AG04449 (cell line): ENCODE results near the gene NSMF.

ENCODE experiments used
- CTCF ChIA-PET: fragments of 350-600 bp; formaldehyde crosslinking; extraction: SDS; loops from one replicate; lab custom pipeline; 2021; ENCODE audit warnings: antibody characterized with exemption; lab: Yijun Ruan, JAX
- POLR2A ChIA-PET: fragments of 400-600, 350-600 bp; formaldehyde crosslinking; extraction: SDS; loops from one replicate; lab custom pipeline; 2020; ENCODE audit warnings: antibody characterized with exemption, inconsistent platforms; lab: Yijun Ruan, JAX
- DNase-seq: peaks from one replicate; pipeline ENCODE4 v3.0.0-alpha.2; 2010; ENCODE audit warnings: low read depth, low spot score
- H3K4me3 ChIP-seq: 2 replicates; pipeline ENCODE4 v1.5.1; 2011; ENCODE audit warnings: low read depth, mild to moderate bottlenecking, control low read depth, low read length
- TF ChIP-seq, protein P1 (sequence below): IDR thresholded peaks from one replicate; pipeline ENCODE4 v1.5.1; 2011; ENCODE audit warnings: mild to moderate bottlenecking, moderate library complexity, low read length, control low read depth, inconsistent platforms; ENCODE audit not compliant: insufficient read depth; ENCODE audit errors: missing control alignments

The NSMF gene

DNA sequence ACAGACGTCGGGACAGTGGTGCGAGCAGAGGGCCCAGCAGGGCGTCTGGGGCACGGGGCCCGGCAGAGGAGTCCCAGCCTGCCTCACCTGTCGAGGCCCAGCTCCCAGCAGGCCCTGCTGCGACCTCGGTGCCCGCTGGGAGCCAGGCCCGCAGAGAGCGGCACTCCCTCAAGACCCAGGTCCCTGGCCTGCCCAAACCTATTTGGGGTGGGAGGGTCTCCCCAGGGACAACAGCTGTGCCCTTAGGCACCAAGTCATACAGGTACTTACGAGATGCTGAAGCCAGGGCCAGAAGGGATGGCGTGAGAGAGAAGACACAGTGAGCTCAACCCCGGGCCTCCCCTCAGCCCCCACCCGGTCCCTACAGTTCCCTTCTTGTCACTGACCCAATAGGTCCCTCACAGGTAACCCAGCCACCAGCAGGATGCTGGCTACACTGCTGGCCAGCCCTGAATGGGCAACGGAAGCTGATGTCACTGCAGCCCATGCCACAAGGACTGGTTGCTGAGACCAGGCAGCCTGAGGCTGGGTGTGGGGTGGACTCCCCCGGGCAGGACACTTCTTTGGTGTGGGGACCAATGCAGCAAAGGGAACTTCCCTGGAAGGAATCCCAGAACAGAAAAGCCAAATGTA, 3.7 kb downstream of the NSMF start:
- ChIA-PET CTCF (interaction anchor here (1.0 to 5.3 kb wide), 3 partner anchors 9 to 31 kb away, joined by 3 to 25 read pairs (median 13); partner anchors contain the start of genes EXD3 and NOXA1), POLR2A (no interaction called here)
- DNase-seq, result no peak
- TF ChIP-seq, protein P1, sequence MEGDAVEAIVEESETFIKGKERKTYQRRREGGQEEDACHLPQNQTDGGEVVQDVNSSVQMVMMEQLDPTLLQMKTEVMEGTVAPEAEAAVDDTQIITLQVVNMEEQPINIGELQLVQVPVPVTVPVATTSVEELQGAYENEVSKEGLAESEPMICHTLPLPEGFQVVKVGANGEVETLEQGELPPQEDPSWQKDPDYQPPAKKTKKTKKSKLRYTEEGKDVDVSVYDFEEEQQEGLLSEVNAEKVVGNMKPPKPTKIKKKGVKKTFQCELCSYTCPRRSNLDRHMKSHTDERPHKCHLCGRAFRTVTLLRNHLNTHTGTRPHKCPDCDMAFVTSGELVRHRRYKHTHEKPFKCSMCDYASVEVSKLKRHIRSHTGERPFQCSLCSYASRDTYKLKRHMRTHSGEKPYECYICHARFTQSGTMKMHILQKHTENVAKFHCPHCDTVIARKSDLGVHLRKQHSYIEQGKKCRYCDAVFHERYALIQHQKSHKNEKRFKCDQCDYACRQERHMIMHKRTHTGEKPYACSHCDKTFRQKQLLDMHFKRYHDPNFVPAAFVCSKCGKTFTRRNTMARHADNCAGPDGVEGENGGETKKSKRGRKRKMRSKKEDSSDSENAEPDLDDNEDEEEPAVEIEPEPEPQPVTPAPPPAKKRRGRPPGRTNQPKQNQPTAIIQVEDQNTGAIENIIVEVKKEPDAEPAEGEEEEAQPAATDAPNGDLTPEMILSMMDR, result no peak
- H3K4me3 ChIP-seq, result no peak overlapping the region

DNA sequence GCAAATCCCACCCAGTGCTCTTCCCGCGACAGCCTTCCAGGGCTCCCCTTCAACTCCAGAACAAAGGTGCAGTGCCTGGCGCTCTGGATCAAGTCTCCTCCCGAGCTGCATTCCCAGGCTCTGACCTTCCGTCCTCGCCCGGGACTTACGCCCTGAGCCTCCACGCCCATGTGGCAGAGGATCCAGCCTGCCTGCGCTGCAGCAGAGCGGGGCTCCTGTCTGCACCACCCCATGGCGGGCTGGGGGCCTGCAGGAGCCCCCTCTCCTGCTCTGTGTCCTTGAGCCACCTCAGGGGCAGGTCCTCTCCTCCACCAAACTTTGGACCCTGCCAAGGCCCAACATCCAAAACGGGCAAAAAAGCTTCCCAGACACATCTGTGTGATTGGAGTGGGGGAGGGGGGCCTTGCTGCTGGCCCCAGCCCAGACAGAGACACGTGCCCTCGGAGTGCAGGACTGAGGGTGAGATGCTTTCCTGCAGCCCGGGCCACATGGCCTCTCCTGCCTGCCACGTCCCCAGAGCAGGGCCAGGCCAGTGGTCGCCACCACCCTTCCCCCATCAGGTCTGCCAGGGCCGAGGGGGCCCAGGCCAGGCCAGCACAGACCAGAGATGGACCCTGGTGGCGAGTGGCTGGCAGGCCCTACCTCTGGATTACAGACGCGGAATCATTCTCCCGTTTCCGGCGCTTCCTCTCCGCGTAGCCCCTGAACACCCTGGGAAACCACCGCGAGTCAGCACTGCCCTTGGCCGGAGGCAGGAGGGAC, 4.4 kb downstream of the NSMF start:
- TF ChIP-seq, protein P1, result no peak
- CTCF ChIA-PET, result interaction anchor here (1.0 to 5.3 kb wide), 3 partner anchors 8 to 31 kb away, joined by 3 to 25 read pairs (median 13); partner anchors contain the start of genes EXD3 and NOXA1
- no peak for DNase-seq
- POLR2A ChIA-PET, result no interaction called here
- no peak overlapping the region for H3K4me3 ChIP-seq

DNA sequence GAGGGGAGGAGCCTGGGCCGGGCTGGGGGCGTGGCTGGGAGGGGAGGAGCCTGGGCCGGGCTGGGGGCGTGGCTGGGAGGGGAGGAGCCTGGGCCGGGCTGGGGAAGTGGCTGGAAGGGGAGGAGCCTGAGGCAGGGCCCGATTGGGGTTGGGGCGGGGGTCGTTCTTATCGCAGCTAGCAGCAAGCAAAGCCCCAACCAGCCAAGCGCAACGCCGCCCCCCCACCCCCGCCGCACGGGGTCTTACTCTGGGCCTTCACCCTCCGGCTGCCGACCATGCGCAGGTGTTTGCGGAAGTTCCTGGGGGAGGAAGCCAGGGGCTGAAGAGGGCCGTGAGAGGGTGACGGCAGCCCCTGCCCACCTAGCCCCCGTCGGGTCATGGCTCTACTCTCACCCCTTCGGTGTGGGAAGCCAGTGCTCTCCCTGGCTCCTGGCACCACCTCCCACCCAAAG, 5.0 kb downstream of the NSMF start:
- TF ChIP-seq, protein P1, result no peak
- no peak for DNase-seq
- no peak overlapping the region for H3K4me3 ChIP-seq
- ChIA-PET POLR2A (no interaction called here), CTCF (interaction anchor here (1.0 to 5.3 kb wide), 3 partner anchors 8 to 30 kb away, joined by 3 to 25 read pairs (median 13); partner anchors contain the start of genes EXD3 and NOXA1)

DNA sequence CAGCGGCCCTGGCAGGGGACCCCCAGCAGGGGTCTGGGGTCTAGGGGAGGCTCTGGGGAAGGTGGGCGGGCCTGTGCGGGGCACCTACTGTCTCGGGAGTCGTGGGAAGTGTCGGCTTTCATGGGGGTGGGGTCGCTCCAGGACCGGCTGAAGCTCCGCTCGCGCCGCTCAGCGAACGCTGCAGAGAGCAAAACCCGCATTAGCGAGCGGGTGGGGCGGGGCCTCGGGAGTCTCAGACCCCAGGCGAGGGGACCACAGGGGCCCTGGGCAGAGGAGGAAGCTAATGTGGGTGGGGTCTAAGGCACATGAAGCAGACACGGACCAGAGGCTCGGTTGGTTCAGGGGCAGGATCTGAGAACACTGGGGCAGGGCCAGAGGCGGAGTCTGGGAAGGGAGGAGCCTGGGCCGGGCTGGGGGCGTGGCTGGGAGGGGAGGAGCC, 5.5 kb downstream of the NSMF start:
- ChIA-PET CTCF (interaction anchor here (0.9 to 5.3 kb wide), 3 partner anchors 9 to 53 kb away, joined by 3 to 25 read pairs (median 13); partner anchors contain the start of genes EXD3 and NOXA1), POLR2A (no interaction called here)
- peak overlapping the region; percentile 38; the same call in 1 of the 2 replicates for H3K4me3 ChIP-seq
- no peak for DNase-seq
- TF ChIP-seq, protein P1, result no peak

DNA sequence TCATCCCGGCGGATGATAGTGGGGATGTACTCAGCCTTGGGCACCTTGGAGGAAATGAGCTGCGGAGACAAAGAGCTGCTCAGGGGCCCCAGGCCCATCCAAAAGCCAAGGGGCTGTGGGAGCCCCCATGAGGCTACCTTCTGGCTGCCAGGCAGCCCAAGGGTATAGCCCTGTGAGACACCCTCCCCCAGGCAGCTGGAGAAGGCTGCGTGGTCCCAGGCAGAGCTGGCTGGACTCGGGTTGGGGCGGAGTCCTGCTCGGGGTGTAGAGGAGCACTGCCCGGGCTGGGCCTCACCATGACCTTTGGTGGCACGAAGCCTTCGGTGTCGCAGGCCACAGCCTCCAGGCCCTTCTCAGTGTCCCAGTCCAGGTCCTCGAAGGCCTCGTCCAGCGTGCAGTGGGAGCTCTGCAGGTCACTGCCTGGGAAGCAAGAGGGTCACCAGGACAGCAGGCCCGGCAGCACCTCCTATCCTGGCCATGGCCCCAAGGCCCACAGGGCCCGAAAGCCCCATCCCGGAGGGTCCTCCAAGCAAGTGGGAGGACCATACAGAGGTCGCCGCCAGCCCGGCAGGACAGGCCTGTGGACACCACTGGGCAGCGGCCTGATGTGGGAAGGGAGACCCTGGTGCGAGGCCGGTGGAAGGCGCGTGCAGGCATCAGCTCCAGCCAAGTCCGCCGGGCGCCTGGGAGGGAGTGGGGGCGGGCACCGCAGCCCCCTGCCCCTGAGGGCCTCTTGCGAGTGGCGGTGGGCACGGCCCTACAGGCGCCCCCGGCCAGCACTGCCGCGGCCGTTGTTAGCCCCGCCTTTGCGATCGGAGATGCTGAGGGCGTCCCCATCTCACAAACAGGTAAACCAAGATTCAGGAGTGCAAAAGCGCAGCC, 6.1 kb downstream of the NSMF start:
- TF ChIP-seq, protein P1, result no peak
- H3K4me3 ChIP-seq, result no peak overlapping the region
- POLR2A ChIA-PET, result no interaction called here

More for the DNA sequence above, 6.1 kb downstream of the NSMF start:
- CTCF ChIA-PET, result interaction anchor here (0.9 to 5.3 kb wide), 3 partner anchors 9 to 54 kb away, joined by 3 to 25 read pairs (median 13); partner anchors contain the start of genes EXD3 and NOXA1
- DNase-seq, result no peak
